ENCODE measurements around the gene PSMD8. TPM values are rescaled to one million over a fixed set of nuclear protein-coding genes. Genes with fewer than 3 reads are reported as not detected.
A peak's percentile ranks its signal among the peaks of the same experiment; 100 is the strongest.

Gene PSMD8
- total RNA-seq, 1 donor from 2014 or later: 197 TPM

- Mint-ChIP-seq H3K4me3 (ENCODE audit: unreplicated experiment) (no peak overlapping the region), H3K36me3 (ENCODE audit: low read depth) (no peaks in the 10 kb centered on the region), H3K4me1 (ENCODE audit: low read depth) (peaks cover 4% of the 10 kb centered on the region), H3K27me3 (ENCODE audit: low read depth) (peaks cover 29% of the 10 kb centered on the region), H3K27ac (ENCODE audit: unreplicated experiment) (no peak overlapping the region), H3K9me3 (ENCODE audit: low read depth) (no peaks in the 10 kb centered on the region)
- TF ChIP-seq CTCF (IDR thresholded peaks at IDR 0.05): no peak
- no peak for DNase-seq (ENCODE audit: low spot score)
These were observed 54.9 kb downstream of the PSMD8 start for GRCh38 chr19:38429055-38429810.

- H3K27ac Mint-ChIP-seq (ENCODE audit: unreplicated experiment): no peak overlapping the region
- no peaks in the 10 kb centered on the region for H3K36me3 Mint-ChIP-seq (ENCODE audit: low read depth)
- DNase-seq (ENCODE audit: low spot score): no peak
- TF ChIP-seq CTCF (IDR thresholded peaks at IDR 0.05): no peak
- H3K4me1 Mint-ChIP-seq (ENCODE audit: low read depth): peaks cover 6% of the 10 kb centered on the region
- H3K9me3 Mint-ChIP-seq (ENCODE audit: low read depth): no peaks in the 10 kb centered on the region
- no peak overlapping the region for H3K4me3 Mint-ChIP-seq (ENCODE audit: unreplicated experiment)
- H3K27me3 Mint-ChIP-seq (ENCODE audit: low read depth): peaks cover 31% of the 10 kb centered on the region
These were observed 55.4 kb downstream of the PSMD8 start for GRCh38 chr19:38429811-38430156.

GRCh38 chr19:38430931-38431330, 56.6 kb downstream of the PSMD8 start:
- H3K9me3 Mint-ChIP-seq (ENCODE audit: low read depth): no peaks in the 10 kb centered on the region
- peaks cover 28% of the 10 kb centered on the region for H3K27me3 Mint-ChIP-seq (ENCODE audit: low read depth)
- H3K4me1 Mint-ChIP-seq (ENCODE audit: low read depth): peaks cover 6% of the 10 kb centered on the region
- no peak for DNase-seq (ENCODE audit: low spot score)
- TF ChIP-seq CTCF (IDR thresholded peaks at IDR 0.05): no peak
- H3K4me3 Mint-ChIP-seq (ENCODE audit: unreplicated experiment): no peak overlapping the region
- no peaks in the 10 kb centered on the region for H3K36me3 Mint-ChIP-seq (ENCODE audit: low read depth)
- H3K27ac Mint-ChIP-seq (ENCODE audit: unreplicated experiment): no peak overlapping the region

GRCh38 chr19:38433268-38433733, 58.9 kb downstream of the PSMD8 start, which contains the start of gene RYR1:
TSS of gene RYR1 (plus strand) at chr19:38433691. CDS start at chr19:38433830, 139 bp downstream.
- no peaks in the 10 kb centered on the region for H3K9me3 Mint-ChIP-seq (ENCODE audit: low read depth)
- H3K27ac Mint-ChIP-seq (ENCODE audit: unreplicated experiment): no peak within 1 kb of the TSS
- H3K4me1 Mint-ChIP-seq (ENCODE audit: low read depth): peaks cover 6% of the 10 kb centered on the region
- no peak for DNase-seq (ENCODE audit: low spot score)
- TF ChIP-seq CTCF (IDR thresholded peaks at IDR 0.05): no peak
- H3K36me3 Mint-ChIP-seq (ENCODE audit: low read depth): no peaks in the 10 kb centered on the region
- peaks cover 26% of the 10 kb centered on the region for H3K27me3 Mint-ChIP-seq (ENCODE audit: low read depth)
- H3K4me3 Mint-ChIP-seq (ENCODE audit: unreplicated experiment): peak within 1 kb of the TSS; percentile 36

Other genes starting within 250 kb of the PSMD8 start
- gene DPF1, start 150.3 kb upstream of the PSMD8 start, total RNA-seq: 2.1 to 4.8 TPM (median 2.4 TPM) in 3 replicates
- 132 to 297 TPM (median 295 TPM) in 3 replicates for gene PPP1R14A, start 118.2 kb upstream of the PSMD8 start, total RNA-seq
- 21.3 to 28.0 TPM (median 26.4 TPM) in 3 replicates for gene SPINT2, start 110.0 kb upstream of the PSMD8 start, total RNA-seq
- gene C19orf33, start 70.3 kb upstream of the PSMD8 start, total RNA-seq: 2.0 to 5.2 TPM (median 2.0 TPM) in 3 replicates
- gene YIF1B, start 58.6 kb upstream of the PSMD8 start, total RNA-seq: 93.3 to 101 TPM (median 97.8 TPM) in 3 replicates
- 22.0 to 30.9 TPM (median 29.2 TPM) in 3 replicates for gene KCNK6, start 54.7 kb upstream of the PSMD8 start, total RNA-seq
- 3.9 to 7.6 TPM (median 5.3 TPM) in 3 replicates for gene CATSPERG, start 38.7 kb upstream of the PSMD8 start, total RNA-seq
- 0.80 to 1.8 TPM (median 1.5 TPM) in 3 replicates for gene GGN, start 13.5 kb downstream of the PSMD8 start, total RNA-seq
- gene SPRED3, start 14.1 kb downstream of the PSMD8 start, total RNA-seq: 3.2 to 4.6 TPM (median 4.6 TPM) in 3 replicates
- gene FAM98C, start 28.5 kb downstream of the PSMD8 start, total RNA-seq: 15.5 to 16.5 TPM (median 16.0 TPM) in 3 replicates
- not detected in 3 replicates for gene RASGRP4, start 51.6 kb downstream of the PSMD8 start, total RNA-seq
- gene RYR1, start 59.1 kb downstream of the PSMD8 start, total RNA-seq: 0.02 to 0.32 TPM (median 0.26 TPM) in 3 replicates
- gene MAP4K1, start 243.4 kb downstream of the PSMD8 start, total RNA-seq: 0.23 to 1.4 TPM (median 1.4 TPM) in 3 replicates
- 177 to 208 TPM (median 185 TPM) in 3 replicates for gene EIF3K, start 244.6 kb downstream of the PSMD8 start, total RNA-seq

All from chondrocyte (in vitro differentiated cells).